K562 (cell line): ENCODE measurements around the gene SLC7A5. TPM values are rescaled to one million over a fixed set of nuclear protein-coding genes. Genes with fewer than 3 reads are reported as not detected.

ENCODE experiments used
- BMI1 ChIP-seq: fragments of 150-350 bp; IDR thresholded peaks from 2 replicates; pipeline ENCODE4 v1.6.1; 2014; ENCODE audit warnings: low read length
- C11orf30 ChIP-seq: fragments of 450-650 bp; IDR thresholded peaks from 2 replicates; pipeline ENCODE4 v1.6.1; 2016; ENCODE audit warnings: low read depth, mild to moderate bottlenecking
- CBFA2T2 ChIP-seq: fragments of 450-650 bp; conservative IDR thresholded peaks from 2 replicates; pipeline ENCODE4 v1.6.1; 2017; ENCODE audit warnings: mild to moderate bottlenecking
- EP400 ChIP-seq: fragments of 450-650 bp; IDR thresholded peaks from 2 replicates; pipeline ENCODE4 v1.6.1; 2017; ENCODE audit warnings: antibody characterized with exemption, mild to moderate bottlenecking, moderate library complexity
- ETV1 ChIP-seq: fragments of 450-650 bp; conservative IDR thresholded peaks from 2 replicates; pipeline ENCODE4 v1.6.1; 2016; ENCODE audit warnings: missing genetic modification characterization, control low read depth, low read depth, missing compliant biosample characterization
- HOXB6 ChIP-seq: fragments of 250-450 bp; sonication (Bioruptor Pico); IDR thresholded peaks from 2 replicates; pipeline ENCODE4 v1.5.1; 2022; ENCODE audit warnings: mild to moderate bottlenecking, borderline replicate concordance
- MXD1 ChIP-seq: fragments of 250-450 bp; sonication (Bioruptor Pico); IDR thresholded peaks from 2 replicates; pipeline ENCODE4 v1.8.0; 2021; ENCODE audit warnings: borderline replicate concordance, mild to moderate bottlenecking, moderate library complexity; ENCODE audit not compliant: poor library complexity, severe bottlenecking
- NCOA2 ChIP-seq, 2 experiments: fragments of 450-650 bp; IDR thresholded peaks; 2 replicates each; pipeline ENCODE4 v1.6.1; 2018; ENCODE audit warnings: mild to moderate bottlenecking in 2 of 2, moderate library complexity in 1 of 2; ENCODE audit not compliant: partially characterized antibody in 2 of 2
- NCOA6 ChIP-seq: fragments of 450-650 bp; IDR thresholded peaks from 2 replicates; pipeline ENCODE4 v1.6.1; 2017; ENCODE audit warnings: mild to moderate bottlenecking
- NFE2 ChIP-seq: IDR thresholded peaks from 2 replicates; pipeline ENCODE4 v1.6.1; 2014; ENCODE audit warnings: antibody characterized with exemption, low read depth
- NFE2L1 ChIP-seq: fragments of 450-650 bp; IDR thresholded peaks from 2 replicates; pipeline ENCODE4 v1.6.1; 2016; ENCODE audit warnings: missing genetic modification characterization, low read depth, mild to moderate bottlenecking, missing compliant biosample characterization, moderate library complexity, borderline replicate concordance
- NR3C1 ChIP-seq: sonication (generic); formaldehyde crosslinking; IDR thresholded peaks from 2 replicates; pipeline ENCODE4 v1.8.1; 2022; ENCODE audit warnings: missing genetic modification reagents
- RUNX1 ChIP-seq: sonication (generic); IDR thresholded peaks from 2 replicates; pipeline ENCODE4 v1.6.1; 2016; ENCODE audit warnings: antibody characterized with exemption, low read depth
- TAL1 ChIP-seq: fragments of 450-650 bp; IDR thresholded peaks from 2 replicates; pipeline ENCODE4 v1.6.1; 2016; ENCODE audit warnings: mild to moderate bottlenecking
- TEAD1 ChIP-seq, 2 experiments: fragments of 450-650 bp in 1 of 2; sonication (generic) in 1 of 2; formaldehyde crosslinking; IDR thresholded peaks; 2 replicates each; pipeline versions ENCODE4 v1.4.0 to v1.8.0; 2020 to 2022; ENCODE audit warnings: mild to moderate bottlenecking in 2 of 2, missing genetic modification reagents in 1 of 2
- U2AF1 ChIP-seq: fragments of 200-400 bp; formaldehyde crosslinking; optimal IDR thresholded peaks from 2 replicates; pipeline ENCODE3; 2017; ENCODE audit warnings: mild to moderate bottlenecking, low read depth, low read length, moderate library complexity
- ZBED1 ChIP-seq: IDR thresholded peaks from 2 replicates; pipeline ENCODE4 v1.6.1; 2014
- ZBTB7A ChIP-seq: IDR thresholded peaks from 2 replicates; pipeline ENCODE4 v1.6.1; 2011; ENCODE audit warnings: low read depth, mild to moderate bottlenecking, low read length, moderate library complexity, borderline replicate concordance; ENCODE audit not compliant: control insufficient read depth
- ZNF133 ChIP-seq: fragments of 250-450 bp; sonication (Bioruptor Pico); IDR thresholded peaks from 2 replicates; pipeline ENCODE4 v1.4.0; 2020; ENCODE audit warnings: mild to moderate bottlenecking
- ZNF165 ChIP-seq: fragments of 250-450 bp; sonication (Bioruptor Pico); IDR thresholded peaks from 2 replicates; pipeline ENCODE4 v1.4.0; 2020; ENCODE audit warnings: borderline replicate concordance
- ZNF347 ChIP-seq: fragments of 450-650 bp; formaldehyde crosslinking; IDR thresholded peaks from 2 replicates; pipeline ENCODE4 v1.4.0; 2020; ENCODE audit warnings: low read depth, mild to moderate bottlenecking, moderate library complexity
- ZNF384 ChIP-seq: IDR thresholded peaks from 2 replicates; pipeline ENCODE4 v1.6.1; 2012; ENCODE audit warnings: low read depth, low read length, improper control_type of control experiment
- ZZZ3 ChIP-seq: fragments of 450-650 bp; IDR thresholded peaks from 2 replicates; pipeline ENCODE4 v1.6.1; 2016; ENCODE audit warnings: antibody characterized with exemption, mild to moderate bottlenecking, moderate library complexity
- polyA plus RNA-seq, 8 experiments: library from polyadenylated mRNA; depleted of rRNA in 4 of 8; stranded (reverse) in 5 of 8; unstranded in 3 of 8; fragments of >200 nt; fragmentation: Nextera tagmentation in 2 of 8; fragmentation: Illumina TruSeq in 1 of 8; extraction: Ambion mirVana in 2 of 8; extraction: Trizol in 1 of 8; gene quantifications; 2 replicates each; pipeline versions ENCODE4 v1.2.1 to v1.2.3, GENCODE V29; 2011 to 2014; ENCODE audit warnings: inconsistent platforms in 1 of 8, missing spikeins in 1 of 8
- total RNA-seq, 7 experiments: library from RNA; depleted of rRNA in 6 of 7; stranded (reverse); fragments of >200 nt in 6 of 7; fragmentation: Illumina TruSeq in 2 of 7; extraction: Trizol in 2 of 7; gene quantifications; 2 replicates each; pipeline versions ENCODE4 v1.2.1 to v1.2.3, GENCODE V29; 2011 to 2021; ENCODE audit warnings: low replicate concordance in 1 of 7
- TF ChIP-seq, protein P1 (sequence below): fragments of 200-400 bp; formaldehyde crosslinking; IDR thresholded peaks from 2 replicates; pipeline ENCODE4 v1.6.1; 2017; ENCODE audit warnings: mild to moderate bottlenecking, low read depth, low read length, moderate library complexity
- TF ChIP-seq, protein P2 (sequence below): sonication (generic); formaldehyde crosslinking; IDR thresholded peaks from 2 replicates; pipeline ENCODE4 v1.8.0; 2022; ENCODE audit warnings: mild to moderate bottlenecking, missing genetic modification reagents, borderline replicate concordance

The SLC7A5 gene
- total and polyA plus RNA-seq, 9 of the 15 experiments (the other 6 are each of a cell fraction or from before 2014, with no cell fraction given): 1.9 to 220 (median 18.6) TPM

GRCh38 chr16:87806641-87807546 lies 62.4 kb downstream of the SLC7A5 start (continued):
- TF ChIP-seq, protein P1, sequence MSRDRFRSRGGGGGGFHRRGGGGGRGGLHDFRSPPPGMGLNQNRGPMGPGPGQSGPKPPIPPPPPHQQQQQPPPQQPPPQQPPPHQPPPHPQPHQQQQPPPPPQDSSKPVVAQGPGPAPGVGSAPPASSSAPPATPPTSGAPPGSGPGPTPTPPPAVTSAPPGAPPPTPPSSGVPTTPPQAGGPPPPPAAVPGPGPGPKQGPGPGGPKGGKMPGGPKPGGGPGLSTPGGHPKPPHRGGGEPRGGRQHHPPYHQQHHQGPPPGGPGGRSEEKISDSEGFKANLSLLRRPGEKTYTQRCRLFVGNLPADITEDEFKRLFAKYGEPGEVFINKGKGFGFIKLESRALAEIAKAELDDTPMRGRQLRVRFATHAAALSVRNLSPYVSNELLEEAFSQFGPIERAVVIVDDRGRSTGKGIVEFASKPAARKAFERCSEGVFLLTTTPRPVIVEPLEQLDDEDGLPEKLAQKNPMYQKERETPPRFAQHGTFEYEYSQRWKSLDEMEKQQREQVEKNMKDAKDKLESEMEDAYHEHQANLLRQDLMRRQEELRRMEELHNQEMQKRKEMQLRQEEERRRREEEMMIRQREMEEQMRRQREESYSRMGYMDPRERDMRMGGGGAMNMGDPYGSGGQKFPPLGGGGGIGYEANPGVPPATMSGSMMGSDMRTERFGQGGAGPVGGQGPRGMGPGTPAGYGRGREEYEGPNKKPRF: no peak
- TF ChIP-seq TEAD1 (CRISPR knock-in tag; IDR thresholded peaks at IDR 0.05): peak in 1 of 2 experiments; percentile 21; a peak in 1 of 4 replicates
- TF ChIP-seq ZNF384: peak; percentile 44; the same call in 1 of the 2 replicates
- no peak for TF ChIP-seq NCOA6
- TF ChIP-seq ETV1 (tag): peak; percentile 92
- no peak for TF ChIP-seq BMI1
- TF ChIP-seq MXD1 (CRISPR knock-in tag): no peak
- TF ChIP-seq RUNX1: no peak
- TF ChIP-seq TAL1: peak; percentile 11; the same call in 1 of the 2 replicates
- no peak for TF ChIP-seq NFE2
- TF ChIP-seq ZNF347 (CRISPR knock-in tag): no peak
- TF ChIP-seq HOXB6 (CRISPR knock-in tag): no peak
- no peak for TF ChIP-seq U2AF1
- no peak for TF ChIP-seq NR3C1
- no peak for TF ChIP-seq ZNF165 (CRISPR knock-in tag)
- no peak for TF ChIP-seq C11orf30
- TF ChIP-seq ZNF133 (CRISPR knock-in tag): no peak
- TF ChIP-seq ZBED1: no peak
- TF ChIP-seq NFE2L1 (tag): no peak
- no peak; the same call in 1 of the 2 replicates for TF ChIP-seq CBFA2T2
- peak; percentile 42; the same call in 1 of the 2 replicates for TF ChIP-seq ZZZ3
- TF ChIP-seq ZBTB7A: peak; percentile 25; the same call in 1 of the 2 replicates
- TF ChIP-seq, protein P2, sequence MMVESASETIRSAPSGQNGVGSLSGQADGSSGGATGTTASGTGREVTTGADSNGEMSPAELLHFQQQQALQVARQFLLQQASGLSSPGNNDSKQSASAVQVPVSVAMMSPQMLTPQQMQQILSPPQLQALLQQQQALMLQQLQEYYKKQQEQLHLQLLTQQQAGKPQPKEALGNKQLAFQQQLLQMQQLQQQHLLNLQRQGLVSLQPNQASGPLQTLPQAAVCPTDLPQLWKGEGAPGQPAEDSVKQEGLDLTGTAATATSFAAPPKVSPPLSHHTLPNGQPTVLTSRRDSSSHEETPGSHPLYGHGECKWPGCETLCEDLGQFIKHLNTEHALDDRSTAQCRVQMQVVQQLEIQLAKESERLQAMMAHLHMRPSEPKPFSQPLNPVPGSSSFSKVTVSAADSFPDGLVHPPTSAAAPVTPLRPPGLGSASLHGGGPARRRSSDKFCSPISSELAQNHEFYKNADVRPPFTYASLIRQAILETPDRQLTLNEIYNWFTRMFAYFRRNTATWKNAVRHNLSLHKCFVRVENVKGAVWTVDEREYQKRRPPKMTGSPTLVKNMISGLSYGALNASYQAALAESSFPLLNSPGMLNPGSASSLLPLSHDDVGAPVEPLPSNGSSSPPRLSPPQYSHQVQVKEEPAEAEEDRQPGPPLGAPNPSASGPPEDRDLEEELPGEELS (CRISPR knock-in tag): no peak
- peak; percentile 91 for TF ChIP-seq EP400
- no peak for TF ChIP-seq NCOA2 (IDR thresholded peaks at IDR 0.05; ENCODE audit: partially characterized antibody in 2 of 2)
